ENCODE measurements around the gene LRRC41. TPM values are rescaled to one million over a fixed set of nuclear protein-coding genes. Genes with fewer than 3 reads are reported as not detected.
"Not testable (repeated sequence)": the region's sequence is repeated elsewhere in the genome, so short reads cannot be mapped to it uniquely, and the experiment has no call there.

Gene LRRC41
- total RNA-seq, 1 experiment from 2014 or later, result 66.3 TPM

DNA sequence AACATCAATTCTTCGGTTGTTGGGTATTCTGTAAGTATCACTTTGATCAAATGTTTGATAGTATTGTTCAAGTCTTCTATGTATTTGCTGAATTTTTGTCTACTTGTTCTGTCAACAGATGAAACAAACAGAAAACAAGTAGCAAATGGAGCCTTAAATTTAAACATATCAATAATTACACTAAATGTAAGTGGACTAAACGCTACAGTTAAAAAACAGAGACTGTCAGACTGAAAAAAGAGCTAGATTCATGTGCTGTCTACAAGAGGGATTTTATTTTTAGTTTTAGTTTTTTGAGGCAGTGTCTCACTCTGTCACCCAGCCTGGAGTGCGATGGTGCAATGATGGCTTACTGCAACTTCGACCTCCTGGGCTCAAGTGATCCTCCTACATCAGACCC lies 66.5 kb downstream of the LRRC41 start:
- H3K9me3 ChIP-seq (ENCODE audit: insufficient read depth, low read depth), result peaks cover 10% of the 10 kb centered on the region
- ChIA-PET POLR2A (ENCODE audit: unreplicated experiment) (no interaction called here), CTCF (no interaction called here)
- no peaks in the 10 kb centered on the region for H3K36me3 ChIP-seq (ENCODE audit: low read depth)
- TF ChIP-seq, protein P1, sequence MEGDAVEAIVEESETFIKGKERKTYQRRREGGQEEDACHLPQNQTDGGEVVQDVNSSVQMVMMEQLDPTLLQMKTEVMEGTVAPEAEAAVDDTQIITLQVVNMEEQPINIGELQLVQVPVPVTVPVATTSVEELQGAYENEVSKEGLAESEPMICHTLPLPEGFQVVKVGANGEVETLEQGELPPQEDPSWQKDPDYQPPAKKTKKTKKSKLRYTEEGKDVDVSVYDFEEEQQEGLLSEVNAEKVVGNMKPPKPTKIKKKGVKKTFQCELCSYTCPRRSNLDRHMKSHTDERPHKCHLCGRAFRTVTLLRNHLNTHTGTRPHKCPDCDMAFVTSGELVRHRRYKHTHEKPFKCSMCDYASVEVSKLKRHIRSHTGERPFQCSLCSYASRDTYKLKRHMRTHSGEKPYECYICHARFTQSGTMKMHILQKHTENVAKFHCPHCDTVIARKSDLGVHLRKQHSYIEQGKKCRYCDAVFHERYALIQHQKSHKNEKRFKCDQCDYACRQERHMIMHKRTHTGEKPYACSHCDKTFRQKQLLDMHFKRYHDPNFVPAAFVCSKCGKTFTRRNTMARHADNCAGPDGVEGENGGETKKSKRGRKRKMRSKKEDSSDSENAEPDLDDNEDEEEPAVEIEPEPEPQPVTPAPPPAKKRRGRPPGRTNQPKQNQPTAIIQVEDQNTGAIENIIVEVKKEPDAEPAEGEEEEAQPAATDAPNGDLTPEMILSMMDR (conservative IDR thresholded peaks at IDR 0.05), result no peak
- peaks cover 6% of the 10 kb centered on the region; the same call in 1 of the 2 replicates for H3F3A ChIP-seq (ENCODE audit: insufficient read depth, low read depth)
- no peaks in the 10 kb centered on the region for H3K4me1 ChIP-seq (replicated peaks; ENCODE audit: insufficient read depth)
- H3K79me2 ChIP-seq (ENCODE audit: low read depth), result no peaks in the 10 kb centered on the region
- H3K9me2 ChIP-seq (ENCODE audit: insufficient read depth), result no peaks in the 10 kb centered on the region
- DNase-seq, result no peak
- H2AFZ ChIP-seq, result no peak overlapping the region
- H4K20me1 ChIP-seq (ENCODE audit: insufficient read depth), result no peaks in the 10 kb centered on the region
- no peak overlapping the region for H3K4me3 ChIP-seq
- no TSS peak for BruUV-seq (replicated peaks)
- intact Hi-C loops (cut with micrococcal nuclease; ENCODE audit: unreplicated experiment), result no loop called here
- no peaks in the 10 kb centered on the region for H3K27me3 ChIP-seq (ENCODE audit: insufficient read depth, low read depth)
- H3K4me2 ChIP-seq, result no peak overlapping the region
- no peak overlapping the region for H3K27ac ChIP-seq

- H3K9me2 ChIP-seq (ENCODE audit: insufficient read depth); H3K4me3 ChIP-seq; H3K36me3 ChIP-seq (ENCODE audit: low read depth); H3K4me1 ChIP-seq (replicated peaks; ENCODE audit: insufficient read depth); H4K20me1 ChIP-seq (ENCODE audit: insufficient read depth); H3K27ac ChIP-seq; H3K4me2 ChIP-seq; intact Hi-C loops (cut with micrococcal nuclease; ENCODE audit: unreplicated experiment); H3K9me3 ChIP-seq (ENCODE audit: insufficient read depth, low read depth); H3F3A ChIP-seq (ENCODE audit: insufficient read depth, low read depth); H2AFZ ChIP-seq; H3K27me3 ChIP-seq (ENCODE audit: insufficient read depth, low read depth); H3K79me2 ChIP-seq (ENCODE audit: low read depth); DNase-seq; POLR2A ChIA-PET (ENCODE audit: unreplicated experiment); BruUV-seq (replicated peaks): not testable (repeated sequence)
- CTCF ChIA-PET, result interaction anchor here (1.7 kb wide), 1 partner anchor 14 kb away, joined by 5 read pairs; no protein-coding TSS in a partner anchor
Observed at GRCh38 chr1:46231231-46231630, 72.2 kb downstream of the LRRC41 start.

Other genes with a start within 250 kb of the LRRC41 start
- gene PIK3R3, start 171.0 kb downstream of the LRRC41 start, total RNA-seq (2021), result 19.6 and 44.2 TPM in 2 replicates
- 134 and 139 TPM in 2 replicates for gene TSPAN1, start 128.5 kb downstream of the LRRC41 start, total RNA-seq (2021)
- gene P3R3URF, start 127.1 kb downstream of the LRRC41 start, total RNA-seq (2021), result not detected in 2 replicates
- 82.6 and 97.4 TPM in 2 replicates for gene POMGNT1, start 105.2 kb downstream of the LRRC41 start, total RNA-seq (2021)
- 0.57 TPM in 1 of 2 replicates, not detected in the other for gene LURAP1, start 100.3 kb downstream of the LRRC41 start, total RNA-seq (2021)
- 44.8 and 56.4 TPM in 2 replicates for gene RAD54L, start 55.9 kb downstream of the LRRC41 start, total RNA-seq (2021)
- gene UQCRH, start 82 bp upstream of the LRRC41 start, total RNA-seq (2021), result 457 and 551 TPM in 2 replicates
- gene NSUN4, start 37.2 kb upstream of the LRRC41 start, total RNA-seq (2021), result 31.7 and 33.9 TPM in 2 replicates
- gene FAAH, start 90.7 kb upstream of the LRRC41 start, total RNA-seq (2021), result 19.1 and 23.8 TPM in 2 replicates
- gene DMBX1, start 186.2 kb upstream of the LRRC41 start, total RNA-seq (2021), result 0.79 and 1.0 TPM in 2 replicates
- not detected in 2 replicates for gene KNCN, start 248.0 kb upstream of the LRRC41 start, total RNA-seq (2021)